ENCODE data around the gene SLC49A3. TPM values are rescaled to one million over a fixed set of nuclear protein-coding genes. Genes with fewer than 3 reads are reported as not detected.

The SLC49A3 gene
- total and polyA plus RNA-seq, 2 of the 13 experiments (the other 11 are each of a cell fraction or from before 2014, with no cell fraction given), result 0.07 to 0.17 TPM

DNA sequence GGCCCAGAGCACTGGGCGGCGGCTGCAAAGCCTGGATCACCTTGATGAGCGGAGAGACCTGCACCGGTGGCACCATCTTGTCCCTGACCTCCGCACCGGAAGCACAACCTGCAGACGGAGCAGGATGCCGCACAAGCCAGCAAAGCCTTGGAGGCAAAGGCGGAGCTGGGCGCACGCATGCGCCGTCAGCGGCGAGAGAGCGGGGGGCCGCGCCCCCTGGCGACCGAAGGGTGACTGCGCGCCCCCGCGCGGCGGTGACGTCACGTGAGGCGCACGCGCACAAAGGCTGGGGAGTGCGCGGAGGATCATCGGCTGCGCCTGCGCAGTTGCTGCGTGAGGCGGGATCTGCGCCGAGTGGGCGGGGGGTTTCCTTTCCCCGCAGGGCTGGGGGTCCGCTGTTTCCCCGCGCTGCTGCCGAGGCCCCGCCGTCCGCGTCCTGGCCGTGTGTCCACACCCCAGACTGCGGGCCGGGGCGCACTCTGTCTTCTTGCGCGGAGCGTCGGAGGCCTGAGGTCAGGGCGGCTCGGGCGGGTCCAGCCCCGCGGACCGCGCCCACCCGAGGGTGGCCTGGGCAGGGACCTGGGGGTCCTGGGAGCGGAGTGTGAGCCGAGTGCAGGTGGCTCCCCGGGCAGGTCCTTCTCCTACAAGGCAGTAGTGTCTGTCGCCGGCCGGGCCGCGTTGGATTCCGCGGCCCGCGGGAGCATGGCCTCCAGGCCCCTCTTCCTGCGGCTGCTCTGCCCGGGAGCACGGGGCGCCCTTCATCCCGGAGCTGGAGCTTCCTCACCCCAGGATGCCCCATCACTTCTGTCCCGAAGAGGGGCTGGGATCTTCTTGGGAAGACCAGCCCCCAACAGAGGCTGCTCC, 14.5 kb downstream of the SLC49A3 start, which contains the start of the genes ATP5ME and MYL5 (continued):
- TF ChIP-seq, protein P1, sequence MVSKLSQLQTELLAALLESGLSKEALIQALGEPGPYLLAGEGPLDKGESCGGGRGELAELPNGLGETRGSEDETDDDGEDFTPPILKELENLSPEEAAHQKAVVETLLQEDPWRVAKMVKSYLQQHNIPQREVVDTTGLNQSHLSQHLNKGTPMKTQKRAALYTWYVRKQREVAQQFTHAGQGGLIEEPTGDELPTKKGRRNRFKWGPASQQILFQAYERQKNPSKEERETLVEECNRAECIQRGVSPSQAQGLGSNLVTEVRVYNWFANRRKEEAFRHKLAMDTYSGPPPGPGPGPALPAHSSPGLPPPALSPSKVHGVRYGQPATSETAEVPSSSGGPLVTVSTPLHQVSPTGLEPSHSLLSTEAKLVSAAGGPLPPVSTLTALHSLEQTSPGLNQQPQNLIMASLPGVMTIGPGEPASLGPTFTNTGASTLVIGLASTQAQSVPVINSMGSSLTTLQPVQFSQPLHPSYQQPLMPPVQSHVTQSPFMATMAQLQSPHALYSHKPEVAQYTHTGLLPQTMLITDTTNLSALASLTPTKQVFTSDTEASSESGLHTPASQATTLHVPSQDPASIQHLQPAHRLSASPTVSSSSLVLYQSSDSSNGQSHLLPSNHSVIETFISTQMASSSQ (IDR thresholded peaks at IDR 0.05; ENCODE audit: low read depth), result no peak
- TF ChIP-seq, protein P1 (CRISPR knock-in tag; IDR thresholded peaks at IDR 0.05; ENCODE audit: borderline replicate concordance), result 0 out of 2 replicates have a peak, but pooled peaks have one; percentile 9
- TF ChIP-seq ZNF446 (CRISPR knock-in tag; IDR thresholded peaks at IDR 0.05) (no peak), ZNF616 (CRISPR knock-in tag; IDR thresholded peaks at IDR 0.05; ENCODE audit: low read depth) (peak; percentile 77), MED13 (CRISPR knock-in tag; IDR thresholded peaks at IDR 0.05) (no peak), MIER2 (CRISPR knock-in tag; IDR thresholded peaks at IDR 0.05) (no peak), ZNF556 (CRISPR knock-in tag; IDR thresholded peaks at IDR 0.05; ENCODE audit: borderline replicate concordance) (0 out of 2 replicates have a peak, but pooled peaks have one; percentile 61), JUNB (CRISPR knock-in tag; IDR thresholded peaks at IDR 0.05; ENCODE audit: borderline replicate concordance) (no peak), TP53 (CRISPR knock-in tag; conservative IDR thresholded peaks at IDR 0.05) (peak; percentile 10; the same call in 1 of the 2 replicates), ARNT2 (CRISPR knock-in tag; IDR thresholded peaks at IDR 0.05; ENCODE audit: low read depth) (peak; percentile 74), ZNF816 (CRISPR knock-in tag; IDR thresholded peaks at IDR 0.05; ENCODE audit: borderline replicate concordance) (no peak), ZNF12 (CRISPR knock-in tag; IDR thresholded peaks at IDR 0.05) (0 out of 2 replicates have a peak, but pooled peaks have one; percentile 23), ZNF577 (CRISPR knock-in tag; IDR thresholded peaks at IDR 0.05; ENCODE audit: borderline replicate concordance, low read depth) (no peak), ZNF124 (CRISPR knock-in tag; IDR thresholded peaks at IDR 0.05) (no peak), SRSF9 (IDR thresholded peaks at IDR 0.05; ENCODE audit: borderline replicate concordance, insufficient read depth, low read depth, low read length, poor library complexity, severe bottlenecking) (no peak), ZFP90 (CRISPR knock-in tag; IDR thresholded peaks at IDR 0.05; ENCODE audit: borderline replicate concordance) (no peak; the same call in none of the 2 replicates)
- TF ChIP-seq, protein P2, sequence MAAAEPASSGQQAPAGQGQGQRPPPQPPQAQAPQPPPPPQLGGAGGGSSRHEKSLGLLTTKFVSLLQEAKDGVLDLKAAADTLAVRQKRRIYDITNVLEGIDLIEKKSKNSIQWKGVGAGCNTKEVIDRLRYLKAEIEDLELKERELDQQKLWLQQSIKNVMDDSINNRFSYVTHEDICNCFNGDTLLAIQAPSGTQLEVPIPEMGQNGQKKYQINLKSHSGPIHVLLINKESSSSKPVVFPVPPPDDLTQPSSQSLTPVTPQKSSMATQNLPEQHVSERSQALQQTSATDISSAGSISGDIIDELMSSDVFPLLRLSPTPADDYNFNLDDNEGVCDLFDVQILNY (CRISPR knock-in tag; conservative IDR thresholded peaks at IDR 0.05), result peak; percentile 31; the same call in 1 of the 2 replicates
- TF ChIP-seq, protein P3, sequence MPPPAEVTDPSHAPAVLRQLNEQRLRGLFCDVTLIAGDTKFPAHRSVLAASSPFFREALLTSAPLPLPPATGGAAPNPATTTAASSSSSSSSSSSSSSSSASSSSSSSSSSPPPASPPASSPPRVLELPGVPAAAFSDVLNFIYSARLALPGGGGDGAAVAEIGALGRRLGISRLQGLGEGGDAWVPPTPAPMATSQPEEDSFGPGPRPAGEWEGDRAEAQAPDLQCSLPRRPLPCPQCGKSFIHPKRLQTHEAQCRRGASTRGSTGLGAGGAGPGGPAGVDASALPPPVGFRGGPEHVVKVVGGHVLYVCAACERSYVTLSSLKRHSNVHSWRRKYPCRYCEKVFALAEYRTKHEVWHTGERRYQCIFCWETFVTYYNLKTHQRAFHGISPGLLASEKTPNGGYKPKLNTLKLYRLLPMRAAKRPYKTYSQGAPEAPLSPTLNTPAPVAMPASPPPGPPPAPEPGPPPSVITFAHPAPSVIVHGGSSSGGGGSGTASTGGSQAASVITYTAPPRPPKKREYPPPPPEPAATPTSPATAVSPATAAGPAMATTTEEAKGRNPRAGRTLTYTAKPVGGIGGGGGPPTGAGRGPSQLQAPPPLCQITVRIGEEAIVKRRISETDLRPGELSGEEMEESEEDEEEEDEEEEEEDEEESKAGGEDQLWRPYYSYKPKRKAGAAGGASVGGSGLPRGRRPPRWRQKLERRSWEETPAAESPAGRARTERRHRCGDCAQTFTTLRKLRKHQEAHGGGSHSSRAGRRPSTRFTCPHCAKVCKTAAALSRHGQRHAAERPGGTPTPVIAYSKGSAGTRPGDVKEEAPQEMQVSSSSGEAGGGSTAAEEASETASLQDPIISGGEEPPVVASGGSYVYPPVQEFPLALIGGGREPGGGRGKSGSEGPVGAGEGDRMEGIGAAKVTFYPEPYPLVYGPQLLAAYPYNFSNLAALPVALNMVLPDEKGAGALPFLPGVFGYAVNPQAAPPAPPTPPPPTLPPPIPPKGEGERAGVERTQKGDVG (CRISPR knock-in tag; IDR thresholded peaks at IDR 0.05; ENCODE audit: borderline replicate concordance), result peak; percentile 15; the same call in 1 of the 2 replicates
- TF ChIP-seq, protein P4, sequence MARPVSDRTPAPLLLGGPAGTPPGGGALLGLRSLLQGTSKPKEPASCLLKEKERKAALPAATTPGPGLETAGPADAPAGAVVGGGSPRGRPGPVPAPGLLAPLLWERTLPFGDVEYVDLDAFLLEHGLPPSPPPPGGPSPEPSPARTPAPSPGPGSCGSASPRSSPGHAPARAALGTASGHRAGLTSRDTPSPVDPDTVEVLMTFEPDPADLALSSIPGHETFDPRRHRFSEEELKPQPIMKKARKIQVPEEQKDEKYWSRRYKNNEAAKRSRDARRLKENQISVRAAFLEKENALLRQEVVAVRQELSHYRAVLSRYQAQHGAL (CRISPR knock-in tag; IDR thresholded peaks at IDR 0.05; ENCODE audit: not compliant biosample characterization), result no peak
